Mesenchymal stem cell (in vitro differentiated cells and primary cell): ENCODE results near the gene SCAF11. TPM values are rescaled to one million over a fixed set of nuclear protein-coding genes. Genes with fewer than 3 reads are reported as not detected.
"Not testable (repeated sequence)": the region's sequence is repeated elsewhere in the genome, so short reads cannot be mapped to it uniquely, and the experiment has no call there.

Experiments used
- DNase-seq: peaks from one replicate; pipeline ENCODE4 v3.0.0-alpha.2; 2013
- H2AFZ ChIP-seq: one replicate; pipeline ENCODE4 v1.6.1; 2013; ENCODE audit warnings: low read depth, mild to moderate bottlenecking, control low read depth, inconsistent platforms, low read length, moderate library complexity
- H2AK5ac ChIP-seq: 2 replicates; pipeline ENCODE4 v1.6.1; 2013; ENCODE audit warnings: low read length, moderate library complexity, mild to moderate bottlenecking, inconsistent platforms; ENCODE audit not compliant: severe bottlenecking
- H2BK120ac ChIP-seq: one replicate; pipeline ENCODE4 v1.6.1; 2013; ENCODE audit warnings: low read depth, mild to moderate bottlenecking, inconsistent platforms, low read length, moderate library complexity
- H2BK12ac ChIP-seq, 2 experiments: one replicate each; pipeline ENCODE4 v1.6.1; 2013; ENCODE audit warnings: inconsistent platforms in 2 of 2, low read length in 2 of 2, mild to moderate bottlenecking in 2 of 2, moderate library complexity in 2 of 2, control low read depth in 1 of 2
- H2BK15ac ChIP-seq: one replicate; pipeline ENCODE4 v1.6.1; 2013; ENCODE audit warnings: mild to moderate bottlenecking, low read depth, inconsistent platforms; ENCODE audit not compliant: poor library complexity, severe bottlenecking
- H2BK5ac ChIP-seq: 2 replicates; pipeline ENCODE4 v1.6.1; 2013; ENCODE audit warnings: low read depth, mild to moderate bottlenecking, low read length, control low read depth, inconsistent platforms; ENCODE audit not compliant: poor library complexity, severe bottlenecking
- H3K14ac ChIP-seq, 2 experiments: one replicate each; pipeline ENCODE4 v1.6.1; 2013; ENCODE audit warnings: inconsistent platforms in 2 of 2, low read length in 2 of 2, control low read depth in 1 of 2, mild to moderate bottlenecking in 1 of 2, moderate library complexity in 1 of 2
- H3K18ac ChIP-seq, 2 experiments: one replicate each; pipeline ENCODE4 v1.6.1; 2013; ENCODE audit warnings: inconsistent platforms in 2 of 2, low read length in 2 of 2, control low read depth in 1 of 2, low read depth in 1 of 2, mild to moderate bottlenecking in 1 of 2
- H3K23ac ChIP-seq, 2 experiments: one replicate each; pipeline ENCODE4 v1.6.1; 2013; ENCODE audit warnings: inconsistent platforms in 2 of 2, low read length in 2 of 2, mild to moderate bottlenecking in 2 of 2, moderate library complexity in 2 of 2, control low read depth in 1 of 2
- H3K27ac ChIP-seq: 2 replicates; pipeline ENCODE4 v1.5.1; 2013; ENCODE audit warnings: mild to moderate bottlenecking, moderate library complexity, low read length, control low read depth, inconsistent platforms; ENCODE audit not compliant: poor library complexity, severe bottlenecking
- H3K27me3 ChIP-seq, 2 experiments: 2 replicates each; pipeline versions ENCODE4 v1.6.1 to v1.7.0; 2013; ENCODE audit warnings: low read length in 2 of 2, mild to moderate bottlenecking in 2 of 2, moderate library complexity in 2 of 2, control low read depth in 1 of 2, inconsistent platforms in 1 of 2; ENCODE audit not compliant: control insufficient read depth in 1 of 2, insufficient read depth in 1 of 2
- H3K36me3 ChIP-seq, 2 experiments: 2 replicates each; pipeline versions ENCODE4 v1.6.1 to v1.7.0; 2013; ENCODE audit warnings: low read length in 2 of 2, control low read depth in 1 of 2, inconsistent platforms in 1 of 2, low read depth in 1 of 2, mild to moderate bottlenecking in 1 of 2; ENCODE audit not compliant: insufficient read depth in 2 of 2, control insufficient read depth in 1 of 2
- H3K4ac ChIP-seq, 2 experiments: one replicate each; pipeline ENCODE4 v1.6.1; 2013; ENCODE audit warnings: inconsistent platforms in 2 of 2, low read length in 2 of 2, mild to moderate bottlenecking in 2 of 2, moderate library complexity in 2 of 2, control low read depth in 1 of 2, low read depth in 1 of 2
- H3K4me1 ChIP-seq: 2 replicates; pipeline ENCODE4 v1.6.1; 2013; ENCODE audit warnings: low read depth, low read length, control low read depth; ENCODE audit not compliant: control insufficient read depth, insufficient read depth
- H3K4me2 ChIP-seq: 2 replicates; pipeline ENCODE4 v1.6.1; 2013; ENCODE audit warnings: low read length, mild to moderate bottlenecking, inconsistent platforms; ENCODE audit not compliant: poor library complexity, severe bottlenecking
- H3K4me3 ChIP-seq, 2 experiments: 2 replicates each; pipeline versions ENCODE4 v1.5.1 to v1.7.0; 2013; ENCODE audit warnings: low read length in 2 of 2, mild to moderate bottlenecking in 2 of 2, control low read depth in 1 of 2, low read depth in 1 of 2; ENCODE audit not compliant: insufficient read depth in 1 of 2
- H3K79me1 ChIP-seq: replicated peaks from 2 replicates; pipeline ENCODE4 v1.6.1; 2013; ENCODE audit warnings: mild to moderate bottlenecking, control low read depth, low read length, inconsistent platforms; ENCODE audit not compliant: poor library complexity, severe bottlenecking
- H3K9ac ChIP-seq: 2 replicates; pipeline ENCODE4 v1.7.0; 2013; ENCODE audit warnings: mild to moderate bottlenecking, low read length, moderate library complexity
- H3K9me3 ChIP-seq: 2 replicates; pipeline ENCODE4 v1.7.0; 2013; ENCODE audit warnings: mild to moderate bottlenecking, low read length; ENCODE audit not compliant: control insufficient read depth
- H4K8ac ChIP-seq: one replicate; pipeline ENCODE4 v1.6.1; 2013; ENCODE audit warnings: inconsistent platforms, mild to moderate bottlenecking, low read length, moderate library complexity
- H4K91ac ChIP-seq: one replicate; pipeline ENCODE4 v1.6.1; 2013; ENCODE audit warnings: mild to moderate bottlenecking, low read length, inconsistent platforms
- WGBS: methylation state at CpG from one replicate; pipeline ENCODE4 v1.1.7; 2013; ENCODE audit warnings: mixed read lengths; 5-methylcytosine and 5-hydroxymethylcytosine counted together
- polyA plus RNA-seq, 2 experiments: library from polyadenylated mRNA; stranded (reverse); fragments of 200-250 nt; gene quantifications; one replicate each; pipeline ENCODE4 v1.2.3, GENCODE V29; 2013

The SCAF11 gene, protein sequence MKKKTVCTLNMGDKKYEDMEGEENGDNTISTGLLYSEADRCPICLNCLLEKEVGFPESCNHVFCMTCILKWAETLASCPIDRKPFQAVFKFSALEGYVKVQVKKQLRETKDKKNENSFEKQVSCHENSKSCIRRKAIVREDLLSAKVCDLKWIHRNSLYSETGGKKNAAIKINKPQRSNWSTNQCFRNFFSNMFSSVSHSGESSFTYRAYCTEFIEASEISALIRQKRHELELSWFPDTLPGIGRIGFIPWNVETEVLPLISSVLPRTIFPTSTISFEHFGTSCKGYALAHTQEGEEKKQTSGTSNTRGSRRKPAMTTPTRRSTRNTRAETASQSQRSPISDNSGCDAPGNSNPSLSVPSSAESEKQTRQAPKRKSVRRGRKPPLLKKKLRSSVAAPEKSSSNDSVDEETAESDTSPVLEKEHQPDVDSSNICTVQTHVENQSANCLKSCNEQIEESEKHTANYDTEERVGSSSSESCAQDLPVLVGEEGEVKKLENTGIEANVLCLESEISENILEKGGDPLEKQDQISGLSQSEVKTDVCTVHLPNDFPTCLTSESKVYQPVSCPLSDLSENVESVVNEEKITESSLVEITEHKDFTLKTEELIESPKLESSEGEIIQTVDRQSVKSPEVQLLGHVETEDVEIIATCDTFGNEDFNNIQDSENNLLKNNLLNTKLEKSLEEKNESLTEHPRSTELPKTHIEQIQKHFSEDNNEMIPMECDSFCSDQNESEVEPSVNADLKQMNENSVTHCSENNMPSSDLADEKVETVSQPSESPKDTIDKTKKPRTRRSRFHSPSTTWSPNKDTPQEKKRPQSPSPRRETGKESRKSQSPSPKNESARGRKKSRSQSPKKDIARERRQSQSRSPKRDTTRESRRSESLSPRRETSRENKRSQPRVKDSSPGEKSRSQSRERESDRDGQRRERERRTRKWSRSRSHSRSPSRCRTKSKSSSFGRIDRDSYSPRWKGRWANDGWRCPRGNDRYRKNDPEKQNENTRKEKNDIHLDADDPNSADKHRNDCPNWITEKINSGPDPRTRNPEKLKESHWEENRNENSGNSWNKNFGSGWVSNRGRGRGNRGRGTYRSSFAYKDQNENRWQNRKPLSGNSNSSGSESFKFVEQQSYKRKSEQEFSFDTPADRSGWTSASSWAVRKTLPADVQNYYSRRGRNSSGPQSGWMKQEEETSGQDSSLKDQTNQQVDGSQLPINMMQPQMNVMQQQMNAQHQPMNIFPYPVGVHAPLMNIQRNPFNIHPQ (N-terminal part only)
- polyA plus RNA-seq (2013, experiment 1 of 2), result 53.8 TPM
- polyA plus RNA-seq (2013, experiment 2 of 2), result 55.9 TPM

- H4K8ac ChIP-seq, result peak within 1 kb of the TSS; percentile 93
- peak within 1 kb of the TSS; percentile 80 for H2BK120ac ChIP-seq
- H4K91ac ChIP-seq, result peak within 1 kb of the TSS; percentile 91
- no peaks in the 10 kb centered on the region for H3K27me3 ChIP-seq
- peak; percentile 99 for DNase-seq
- H3K14ac ChIP-seq, result peak within 1 kb of the TSS in 1 of 2 experiments; percentile 94
- no peaks in the 10 kb centered on the region for H3K79me1 ChIP-seq
- H3K36me3 ChIP-seq, result peaks cover 0 to 10% of the 10 kb centered on the region in 2 experiments
- H2BK12ac ChIP-seq, result peak within 1 kb of the TSS; percentile 65 to 82
- peak within 1 kb of the TSS; percentile 89 for H2AFZ ChIP-seq
- peak within 1 kb of the TSS; percentile 95 for H2BK15ac ChIP-seq
- H3K9ac ChIP-seq, result peak within 1 kb of the TSS; percentile 99
- H3K9me3 ChIP-seq, result no peaks in the 10 kb centered on the region
- peak within 1 kb of the TSS; percentile 47 for H2AK5ac ChIP-seq
- WGBS, result 9% methylated on average over 54 of the region's 54 CpGs
- H3K4me2 ChIP-seq, result peak within 1 kb of the TSS; percentile 75
- H2BK5ac ChIP-seq, result peak within 1 kb of the TSS; percentile 87
- H3K18ac ChIP-seq, result peak within 1 kb of the TSS; percentile 90 to 91
- H3K23ac ChIP-seq, result peak within 1 kb of the TSS in 1 of 2 experiments; percentile 48
- H3K4me3 ChIP-seq, result peak within 1 kb of the TSS; percentile 90 to 92
- peak within 1 kb of the TSS; percentile 82 for H3K27ac ChIP-seq
- H3K4ac ChIP-seq, result peak within 1 kb of the TSS; percentile 92 to 94
- H3K4me1 ChIP-seq, result peaks cover 5% of the 10 kb centered on the region
Measured at GRCh38 chr12:45990468-45991283, at the start of gene SCAF11. Gene SCAF11 (minus strand): TSS chr12:45990574. CDS start chr12:45964167, 26,407 bp downstream.

DNA sequence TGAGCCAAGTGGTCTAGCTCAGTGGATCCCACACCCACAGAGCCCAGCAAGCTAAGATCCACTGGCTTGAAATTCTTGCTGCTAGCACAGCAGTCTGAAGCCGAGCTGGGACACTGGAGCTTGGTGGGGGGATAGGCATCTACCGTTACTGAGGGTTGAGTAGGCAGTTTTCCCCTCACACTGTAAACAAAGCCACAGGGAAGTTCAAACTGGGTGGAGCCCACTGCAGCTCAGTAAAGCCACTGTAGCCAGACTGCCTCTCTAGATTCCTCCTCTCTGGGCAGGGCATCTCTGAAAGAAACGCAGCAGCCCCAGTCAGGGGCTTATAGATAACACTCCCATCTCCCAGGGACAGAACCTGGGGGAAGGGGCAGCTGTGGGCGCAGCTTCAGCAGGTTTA is 46.7 kb upstream of the SCAF11 start:
- not testable (repeated sequence) for H2BK12ac ChIP-seq, H3K4me2 ChIP-seq, H3K9me3 ChIP-seq, H3K4ac ChIP-seq, H2AFZ ChIP-seq, H3K79me1 ChIP-seq, H3K14ac ChIP-seq, H4K8ac ChIP-seq, H3K23ac ChIP-seq, H2BK120ac ChIP-seq, H3K4me1 ChIP-seq, H3K27me3 ChIP-seq, H3K18ac ChIP-seq, H2BK15ac ChIP-seq, H3K36me3 ChIP-seq, H2BK5ac ChIP-seq, H3K27ac ChIP-seq, H3K4me3 ChIP-seq, H4K91ac ChIP-seq, H2AK5ac ChIP-seq, H3K9ac ChIP-seq
- peak; percentile 0 for DNase-seq
- 29% methylated on average over 4 of the region's 4 CpGs for WGBS

DNA sequence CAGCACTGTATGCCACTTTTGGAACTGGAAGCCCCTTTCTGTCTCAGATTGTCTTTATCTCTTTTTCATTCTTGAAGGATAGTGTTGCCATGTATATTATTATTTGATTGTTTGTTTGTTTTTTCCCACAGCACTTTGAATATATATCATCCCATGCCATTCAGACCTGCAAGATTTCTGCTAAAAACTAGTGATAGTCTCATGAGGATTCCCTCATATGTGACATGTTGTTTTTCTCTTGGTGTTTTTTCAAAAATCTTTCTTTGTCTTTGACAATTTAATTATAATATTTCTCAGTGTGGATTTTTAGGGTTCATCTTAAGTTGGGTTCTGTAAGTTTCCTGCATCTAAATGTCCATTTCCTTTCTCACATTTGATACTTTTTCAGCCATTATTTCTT is 36.8 kb upstream of the SCAF11 start:
- Histone ChIP-seq H3K14ac (no peak overlapping the region), H2BK12ac (no peak overlapping the region), H3K79me1 (no peaks in the 10 kb centered on the region), H4K91ac (no peak overlapping the region), H4K8ac (no peak overlapping the region), H3K18ac (no peak overlapping the region), H3K23ac (no peak overlapping the region), H3K9ac (no peak overlapping the region), H2AFZ (no peak overlapping the region), H3K4me2 (no peak overlapping the region), H3K36me3 (no peaks in the 10 kb centered on the region), H2BK5ac (no peak overlapping the region), H2AK5ac (no peak overlapping the region), H2BK120ac (no peak overlapping the region), H3K9me3 (peaks cover 54% of the 10 kb centered on the region), H3K27ac (no peak overlapping the region), H3K4me1 (no peaks in the 10 kb centered on the region), H3K27me3 (no peaks in the 10 kb centered on the region), H3K4ac (no peak overlapping the region), H3K4me3 (no peak overlapping the region), H2BK15ac (no peak overlapping the region)
- no peak for DNase-seq
